ENCODE data around the gene CALD1.

Gene CALD1

DNA sequence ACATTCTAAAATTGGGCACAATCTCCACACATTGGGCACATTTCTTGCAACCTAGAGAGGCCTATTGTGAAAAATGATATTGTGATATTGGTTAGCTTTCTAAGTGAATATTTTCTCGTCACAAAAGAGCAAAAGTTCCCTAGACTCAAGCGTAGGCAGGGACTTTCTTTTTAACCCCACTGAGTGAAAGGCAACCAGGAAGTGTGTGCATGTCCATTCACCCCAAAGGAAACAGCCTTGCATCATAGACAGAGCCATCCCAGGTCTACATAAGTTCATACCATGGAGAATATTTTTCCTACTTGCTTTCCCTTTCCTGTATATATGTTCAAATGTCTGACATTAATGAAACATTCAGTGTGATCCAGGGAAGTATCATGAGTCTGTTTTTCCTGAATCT, 122.6 kb downstream of the CALD1 start:
- Histone ChIP-seq H3K36me3 (ENCODE audit: control insufficient read depth in 2 of 2, insufficient read depth in 1 of 2, low read length in 2 of 2) (no peaks in the 10 kb centered on the region), H3K9me3 (ENCODE audit: control insufficient read depth, insufficient read depth, low read depth, low read length) (no peaks in the 10 kb centered on the region), H3K4me3 (ENCODE audit: low read depth, low read length) (no peak overlapping the region), H3K4me1 (ENCODE audit: control insufficient read depth, insufficient read depth, low read length) (no peaks in the 10 kb centered on the region), H3K27ac (ENCODE audit: extremely low read depth, low read depth, low read length) (no peak overlapping the region)
- CTCF ChIA-PET, result no interaction called here
- TF ChIP-seq ZNF791 (tag by site-specific recombination; IDR thresholded peaks at IDR 0.05) (no peak), ZIC2 (tag by site-specific recombination; IDR thresholded peaks at IDR 0.05) (no peak), ZNF138 (tag by site-specific recombination; IDR thresholded peaks at IDR 0.05; ENCODE audit: borderline replicate concordance) (no peak), IKZF3 (tag by site-specific recombination; IDR thresholded peaks at IDR 0.05) (no peak)
- POLR2A ChIA-PET, result no interaction called here

DNA sequence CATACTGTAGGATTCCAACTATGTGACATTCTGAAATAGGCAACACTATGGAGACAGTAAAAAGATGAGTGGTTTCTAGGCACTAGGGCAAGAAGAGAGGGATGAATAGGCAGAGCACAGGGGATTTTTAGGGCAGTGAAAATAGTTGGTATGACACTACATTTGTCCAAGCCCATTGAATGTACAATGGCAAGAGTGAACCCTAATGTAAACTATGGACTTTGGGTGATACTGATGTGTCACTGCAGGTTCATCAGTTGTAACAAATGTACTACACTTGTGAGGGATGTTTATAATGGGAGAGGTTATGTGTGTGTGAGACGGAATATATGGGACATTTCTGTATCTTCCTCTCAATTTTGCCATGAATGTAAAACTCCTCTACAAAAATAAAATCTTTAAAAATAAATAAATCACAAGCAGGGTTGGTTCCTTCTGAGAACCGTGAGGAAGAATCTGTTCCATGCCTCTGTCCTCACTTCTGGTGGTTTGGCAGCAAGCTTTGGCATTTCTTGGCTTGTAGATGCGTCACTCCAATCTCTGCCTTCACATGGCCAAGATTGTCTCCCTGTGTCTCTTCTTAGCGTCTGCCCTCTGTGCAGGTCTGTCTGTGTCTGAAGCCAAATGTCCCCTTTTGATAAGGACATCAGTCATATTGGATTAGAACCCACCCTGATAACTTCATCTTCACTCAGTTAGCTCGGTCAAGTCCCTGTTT, 123.8 kb downstream of the CALD1 start:
- POLR2A ChIA-PET, result no interaction called here
- TF ChIP-seq, protein P1, sequence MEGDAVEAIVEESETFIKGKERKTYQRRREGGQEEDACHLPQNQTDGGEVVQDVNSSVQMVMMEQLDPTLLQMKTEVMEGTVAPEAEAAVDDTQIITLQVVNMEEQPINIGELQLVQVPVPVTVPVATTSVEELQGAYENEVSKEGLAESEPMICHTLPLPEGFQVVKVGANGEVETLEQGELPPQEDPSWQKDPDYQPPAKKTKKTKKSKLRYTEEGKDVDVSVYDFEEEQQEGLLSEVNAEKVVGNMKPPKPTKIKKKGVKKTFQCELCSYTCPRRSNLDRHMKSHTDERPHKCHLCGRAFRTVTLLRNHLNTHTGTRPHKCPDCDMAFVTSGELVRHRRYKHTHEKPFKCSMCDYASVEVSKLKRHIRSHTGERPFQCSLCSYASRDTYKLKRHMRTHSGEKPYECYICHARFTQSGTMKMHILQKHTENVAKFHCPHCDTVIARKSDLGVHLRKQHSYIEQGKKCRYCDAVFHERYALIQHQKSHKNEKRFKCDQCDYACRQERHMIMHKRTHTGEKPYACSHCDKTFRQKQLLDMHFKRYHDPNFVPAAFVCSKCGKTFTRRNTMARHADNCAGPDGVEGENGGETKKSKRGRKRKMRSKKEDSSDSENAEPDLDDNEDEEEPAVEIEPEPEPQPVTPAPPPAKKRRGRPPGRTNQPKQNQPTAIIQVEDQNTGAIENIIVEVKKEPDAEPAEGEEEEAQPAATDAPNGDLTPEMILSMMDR (tag by site-specific recombination; IDR thresholded peaks at IDR 0.05), result no peak
- TF ChIP-seq KLF8 (tag by site-specific recombination; IDR thresholded peaks at IDR 0.05) (no peak), MEIS1 (CRISPR knock-in tag; IDR thresholded peaks at IDR 0.05; ENCODE audit: borderline replicate concordance) (no peak), ZNF2 (tag by site-specific recombination; IDR thresholded peaks at IDR 0.05) (no peak), SCRT1 (tag by site-specific recombination; IDR thresholded peaks at IDR 0.05; ENCODE audit: borderline replicate concordance) (no peak), ZNF292 (tag by site-specific recombination; IDR thresholded peaks at IDR 0.05; ENCODE audit: borderline replicate concordance, low read depth) (no peak), ZNF521 (tag by site-specific recombination; IDR thresholded peaks at IDR 0.05) (no peak), SCRT2 (tag by site-specific recombination; IDR thresholded peaks at IDR 0.05) (no peak), ZNF529 (tag by site-specific recombination; IDR thresholded peaks at IDR 0.05; ENCODE audit: insufficient replicate concordance) (no peak), ZNF76 (tag by site-specific recombination; IDR thresholded peaks at IDR 0.05; ENCODE audit: borderline replicate concordance, low read depth) (no peak)
- TF ChIP-seq, protein P2, sequence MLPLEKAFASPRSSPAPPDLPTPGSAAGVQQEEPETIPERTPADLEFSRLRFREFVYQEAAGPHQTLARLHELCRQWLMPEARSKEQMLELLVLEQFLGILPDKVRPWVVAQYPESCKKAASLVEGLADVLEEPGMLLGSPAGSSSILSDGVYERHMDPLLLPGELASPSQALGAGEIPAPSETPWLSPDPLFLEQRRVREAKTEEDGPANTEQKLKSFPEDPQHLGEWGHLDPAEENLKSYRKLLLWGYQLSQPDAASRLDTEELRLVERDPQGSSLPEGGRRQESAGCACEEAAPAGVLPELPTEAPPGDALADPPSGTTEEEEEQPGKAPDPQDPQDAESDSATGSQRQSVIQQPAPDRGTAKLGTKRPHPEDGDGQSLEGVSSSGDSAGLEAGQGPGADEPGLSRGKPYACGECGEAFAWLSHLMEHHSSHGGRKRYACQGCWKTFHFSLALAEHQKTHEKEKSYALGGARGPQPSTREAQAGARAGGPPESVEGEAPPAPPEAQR (tag by site-specific recombination; IDR thresholded peaks at IDR 0.05), result no peak
- Histone ChIP-seq H3K4me3 (ENCODE audit: low read depth, low read length) (no peak overlapping the region), H3K27ac (ENCODE audit: extremely low read depth, low read depth, low read length) (no peak overlapping the region), H3K4me1 (ENCODE audit: control insufficient read depth, insufficient read depth, low read length) (no peaks in the 10 kb centered on the region), H3K9me3 (ENCODE audit: control insufficient read depth, insufficient read depth, low read depth, low read length) (no peaks in the 10 kb centered on the region), H3K36me3 (ENCODE audit: control insufficient read depth in 2 of 2, insufficient read depth in 1 of 2, low read length in 2 of 2) (no peaks in the 10 kb centered on the region)
- CTCF ChIA-PET, result no interaction called here

DNA sequence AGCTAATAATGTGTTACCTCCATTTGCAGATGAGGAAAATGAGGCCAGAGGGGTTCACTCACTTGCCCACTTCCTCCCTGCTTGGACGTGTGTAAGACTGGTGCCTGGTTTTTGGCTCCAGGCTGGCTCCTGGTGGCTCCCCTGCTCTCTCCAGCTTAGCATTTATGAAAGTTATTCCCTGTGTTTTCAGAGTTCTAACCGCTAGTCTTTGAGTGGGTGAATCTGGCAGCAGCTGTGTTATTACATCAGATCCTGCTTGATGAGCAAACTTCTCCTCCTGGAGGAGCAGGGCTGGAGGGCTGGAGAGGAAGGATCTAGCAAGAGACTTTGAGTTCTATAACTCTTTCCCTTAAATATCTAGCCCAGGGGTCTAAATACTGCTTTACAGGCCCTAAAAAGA, 125.9 kb downstream of the CALD1 start:
- Histone ChIP-seq H3K4me3 (ENCODE audit: low read depth, low read length) (no peak overlapping the region), H3K36me3 (ENCODE audit: control insufficient read depth in 2 of 2, insufficient read depth in 1 of 2, low read length in 2 of 2) (no peaks in the 10 kb centered on the region), H3K27ac (ENCODE audit: extremely low read depth, low read depth, low read length) (no peak overlapping the region), H3K4me1 (ENCODE audit: control insufficient read depth, insufficient read depth, low read length) (no peaks in the 10 kb centered on the region), H3K9me3 (ENCODE audit: control insufficient read depth, insufficient read depth, low read depth, low read length) (no peaks in the 10 kb centered on the region)
- ChIA-PET POLR2A (no interaction called here), CTCF (interaction anchor here (0.6 to 1.1 kb wide), 3 partner anchors 9 to 298 kb away, joined by 3 to 5 read pairs (median 3); no protein-coding TSS in a partner anchor)
- TF ChIP-seq ZNF473 (tag by site-specific recombination; IDR thresholded peaks at IDR 0.05), result no peak
- TF ChIP-seq ZFHX2 (tag by site-specific recombination; conservative IDR thresholded peaks at IDR 0.05), result peak; percentile 41; the same call in 1 of the 2 replicates
- TF ChIP-seq SCRT1 (tag by site-specific recombination; IDR thresholded peaks at IDR 0.05; ENCODE audit: borderline replicate concordance), result no peak
- TF ChIP-seq, protein P3, sequence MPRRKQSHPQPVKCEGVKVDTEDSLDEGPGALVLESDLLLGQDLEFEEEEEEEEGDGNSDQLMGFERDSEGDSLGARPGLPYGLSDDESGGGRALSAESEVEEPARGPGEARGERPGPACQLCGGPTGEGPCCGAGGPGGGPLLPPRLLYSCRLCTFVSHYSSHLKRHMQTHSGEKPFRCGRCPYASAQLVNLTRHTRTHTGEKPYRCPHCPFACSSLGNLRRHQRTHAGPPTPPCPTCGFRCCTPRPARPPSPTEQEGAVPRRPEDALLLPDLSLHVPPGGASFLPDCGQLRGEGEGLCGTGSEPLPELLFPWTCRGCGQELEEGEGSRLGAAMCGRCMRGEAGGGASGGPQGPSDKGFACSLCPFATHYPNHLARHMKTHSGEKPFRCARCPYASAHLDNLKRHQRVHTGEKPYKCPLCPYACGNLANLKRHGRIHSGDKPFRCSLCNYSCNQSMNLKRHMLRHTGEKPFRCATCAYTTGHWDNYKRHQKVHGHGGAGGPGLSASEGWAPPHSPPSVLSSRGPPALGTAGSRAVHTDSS (tag by site-specific recombination; IDR thresholded peaks at IDR 0.05), result no peak
- TF ChIP-seq ZNF701 (tag by site-specific recombination; IDR thresholded peaks at IDR 0.05), result no peak
- TF ChIP-seq ZNF629 (tag by site-specific recombination; IDR thresholded peaks at IDR 0.05), result 0 out of 2 replicates have a peak, but pooled peaks have one; percentile 36
- no peak for TF ChIP-seq ZNF837 (tag by site-specific recombination; IDR thresholded peaks at IDR 0.05)
- TF ChIP-seq, protein P4, sequence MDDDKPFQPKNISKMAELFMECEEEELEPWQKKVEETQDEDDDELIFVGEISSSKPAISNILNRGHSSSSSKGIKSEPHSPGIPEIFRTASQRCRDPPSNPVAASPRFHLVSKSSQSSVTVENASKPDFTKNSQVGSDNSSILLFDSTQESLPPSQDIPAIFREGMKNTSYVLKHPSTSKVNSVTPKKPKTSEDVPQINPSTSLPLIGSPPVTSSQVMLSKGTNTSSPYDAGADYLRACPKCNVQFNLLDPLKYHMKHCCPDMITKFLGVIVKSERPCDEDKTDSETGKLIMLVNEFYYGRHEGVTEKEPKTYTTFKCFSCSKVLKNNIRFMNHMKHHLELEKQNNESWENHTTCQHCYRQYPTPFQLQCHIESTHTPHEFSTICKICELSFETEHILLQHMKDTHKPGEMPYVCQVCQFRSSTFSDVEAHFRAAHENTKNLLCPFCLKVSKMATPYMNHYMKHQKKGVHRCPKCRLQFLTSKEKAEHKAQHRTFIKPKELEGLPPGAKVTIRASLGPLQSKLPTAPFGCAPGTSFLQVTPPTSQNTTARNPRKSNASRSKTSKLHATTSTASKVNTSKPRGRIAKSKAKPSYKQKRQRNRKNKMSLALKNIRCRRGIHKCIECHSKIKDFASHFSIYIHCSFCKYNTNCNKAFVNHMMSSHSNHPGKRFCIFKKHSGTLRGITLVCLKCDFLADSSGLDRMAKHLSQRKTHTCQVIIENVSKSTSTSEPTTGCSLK (tag by site-specific recombination; IDR thresholded peaks at IDR 0.05), result no peak
- TF ChIP-seq GLI2 (tag by site-specific recombination; IDR thresholded peaks at IDR 0.05; ENCODE audit: borderline replicate concordance, low read depth), result no peak
- no peak for TF ChIP-seq ZNF521 (tag by site-specific recombination; IDR thresholded peaks at IDR 0.05)

All from HEK293 (cell line).